Subcutaneous adipose tissue (tissue), 4 donors: ENCODE results near the gene GPD1L. TPM values are rescaled to one million over a fixed set of nuclear protein-coding genes. Genes with fewer than 3 reads are reported as not detected.

Experiments used
- total RNA-seq, 4 donors: library from RNA; depleted of rRNA; stranded (reverse); fragments of >200 nt; gene quantifications; one replicate each; pipeline ENCODE4 v1.1.0, GENCODE V29; 2016
- TF ChIP-seq, protein P1 (sequence below): fragments of 450-650 bp; IDR thresholded peaks from one replicate; pipeline ENCODE4 v1.5.1; 2016; ENCODE audit warnings: low read depth, mild to moderate bottlenecking, control low read depth, antibody characterized with exemption, moderate library complexity

GPD1L gene
- total RNA-seq, 4 donors from 2014 or later, result 75.5 to 180 (median 82.2) TPM

DNA sequence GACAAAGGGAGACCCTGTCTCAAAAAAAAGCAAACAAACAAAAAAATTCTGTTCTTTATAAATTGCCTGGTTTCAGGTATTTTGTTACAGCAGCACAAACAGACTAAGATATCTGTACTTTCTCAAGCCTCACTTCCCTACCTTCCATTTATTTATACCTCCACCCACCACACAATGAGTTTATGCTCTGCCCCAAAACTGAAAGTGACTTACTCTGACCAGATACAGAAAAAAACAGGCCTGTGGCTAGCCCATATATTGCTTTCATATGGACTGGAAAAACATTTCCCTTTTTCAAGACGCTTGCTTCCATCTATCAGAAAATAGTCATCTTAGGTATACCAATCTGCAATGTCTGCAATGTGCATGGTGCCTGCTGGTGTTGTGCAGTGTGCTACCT is 8.7 kb upstream of the GPD1L start:
- TF ChIP-seq, protein P1, sequence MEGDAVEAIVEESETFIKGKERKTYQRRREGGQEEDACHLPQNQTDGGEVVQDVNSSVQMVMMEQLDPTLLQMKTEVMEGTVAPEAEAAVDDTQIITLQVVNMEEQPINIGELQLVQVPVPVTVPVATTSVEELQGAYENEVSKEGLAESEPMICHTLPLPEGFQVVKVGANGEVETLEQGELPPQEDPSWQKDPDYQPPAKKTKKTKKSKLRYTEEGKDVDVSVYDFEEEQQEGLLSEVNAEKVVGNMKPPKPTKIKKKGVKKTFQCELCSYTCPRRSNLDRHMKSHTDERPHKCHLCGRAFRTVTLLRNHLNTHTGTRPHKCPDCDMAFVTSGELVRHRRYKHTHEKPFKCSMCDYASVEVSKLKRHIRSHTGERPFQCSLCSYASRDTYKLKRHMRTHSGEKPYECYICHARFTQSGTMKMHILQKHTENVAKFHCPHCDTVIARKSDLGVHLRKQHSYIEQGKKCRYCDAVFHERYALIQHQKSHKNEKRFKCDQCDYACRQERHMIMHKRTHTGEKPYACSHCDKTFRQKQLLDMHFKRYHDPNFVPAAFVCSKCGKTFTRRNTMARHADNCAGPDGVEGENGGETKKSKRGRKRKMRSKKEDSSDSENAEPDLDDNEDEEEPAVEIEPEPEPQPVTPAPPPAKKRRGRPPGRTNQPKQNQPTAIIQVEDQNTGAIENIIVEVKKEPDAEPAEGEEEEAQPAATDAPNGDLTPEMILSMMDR, result no peak

DNA sequence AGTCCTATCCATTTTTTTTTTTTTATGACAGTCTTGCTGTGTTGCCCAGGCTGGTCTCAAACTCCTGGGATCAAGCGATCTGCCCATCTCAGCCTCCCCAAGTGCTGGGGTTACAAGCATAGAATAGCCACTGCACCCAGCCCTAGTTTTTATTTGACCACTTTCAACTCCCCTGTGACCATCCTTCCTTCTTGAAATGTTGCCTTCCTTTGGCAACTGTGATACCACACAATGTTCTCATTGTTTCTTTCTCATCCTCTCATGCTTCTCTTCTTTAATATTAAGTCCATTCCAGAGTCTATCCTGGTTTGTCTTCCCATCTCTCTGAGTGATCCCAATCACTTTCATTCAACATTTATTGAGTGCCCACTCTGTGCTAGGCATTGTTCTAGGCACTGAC is 7.9 kb upstream of the GPD1L start:
- TF ChIP-seq, protein P1, result no peak

DNA sequence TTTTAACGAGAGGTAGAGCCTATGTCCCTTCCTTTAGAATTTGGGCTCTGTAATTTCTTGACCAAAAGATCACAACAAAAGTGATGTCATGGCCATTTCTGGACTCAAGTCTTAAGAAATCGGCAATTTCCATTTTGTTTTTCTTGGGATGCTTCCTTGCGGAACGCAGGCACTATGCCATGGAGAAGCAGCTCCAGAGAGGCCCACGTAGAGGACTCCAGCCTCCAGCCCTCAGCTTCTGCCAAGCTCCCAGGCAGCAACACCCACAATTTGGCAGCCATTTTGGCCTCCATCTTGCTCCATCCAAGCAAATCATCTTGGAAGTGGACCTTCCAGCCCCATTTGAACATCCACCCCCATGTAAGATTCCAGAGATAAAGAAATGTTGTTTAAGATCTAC is 6.0 kb upstream of the GPD1L start:
- TF ChIP-seq, protein P1, result no peak

DNA sequence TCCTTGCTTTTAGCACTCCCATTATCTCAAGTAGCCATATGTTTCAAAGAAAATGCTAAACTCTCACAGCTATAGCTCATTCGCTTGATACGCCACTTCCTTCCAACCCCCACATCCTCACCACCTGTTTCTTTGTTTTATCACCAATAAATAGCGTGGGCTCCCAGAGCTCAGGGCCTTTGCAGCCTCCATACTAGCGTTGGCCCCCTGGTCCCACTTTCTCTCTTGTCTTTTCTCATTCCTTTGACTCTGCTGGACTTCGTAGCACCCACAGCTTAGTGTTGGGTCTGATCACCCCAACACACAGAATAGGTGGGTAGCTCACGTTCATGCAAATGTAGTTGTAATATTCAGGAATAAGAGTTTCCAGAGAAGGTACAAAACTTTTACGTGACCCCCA is 4.1 kb upstream of the GPD1L start:
- TF ChIP-seq, protein P1, result no peak

DNA sequence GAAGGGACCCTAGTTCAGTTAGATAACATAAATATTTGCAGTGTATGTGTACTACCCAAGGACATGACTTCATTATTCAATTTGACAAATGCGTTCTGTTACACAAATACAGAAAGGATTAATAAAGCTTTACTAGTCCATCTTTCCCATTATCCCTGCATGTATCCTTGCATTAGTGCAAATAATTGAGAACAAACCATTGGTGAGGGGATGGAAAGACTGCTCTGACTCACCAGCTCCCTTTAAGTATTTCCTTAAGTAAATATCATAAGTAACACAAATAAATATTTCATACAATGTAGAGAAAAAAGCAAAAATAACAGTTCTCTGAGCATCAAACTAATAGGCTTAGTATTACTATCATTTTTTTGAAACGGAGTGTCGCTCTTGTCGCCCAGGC is 1.9 kb upstream of the GPD1L start:
- TF ChIP-seq, protein P1, result no peak

DNA sequence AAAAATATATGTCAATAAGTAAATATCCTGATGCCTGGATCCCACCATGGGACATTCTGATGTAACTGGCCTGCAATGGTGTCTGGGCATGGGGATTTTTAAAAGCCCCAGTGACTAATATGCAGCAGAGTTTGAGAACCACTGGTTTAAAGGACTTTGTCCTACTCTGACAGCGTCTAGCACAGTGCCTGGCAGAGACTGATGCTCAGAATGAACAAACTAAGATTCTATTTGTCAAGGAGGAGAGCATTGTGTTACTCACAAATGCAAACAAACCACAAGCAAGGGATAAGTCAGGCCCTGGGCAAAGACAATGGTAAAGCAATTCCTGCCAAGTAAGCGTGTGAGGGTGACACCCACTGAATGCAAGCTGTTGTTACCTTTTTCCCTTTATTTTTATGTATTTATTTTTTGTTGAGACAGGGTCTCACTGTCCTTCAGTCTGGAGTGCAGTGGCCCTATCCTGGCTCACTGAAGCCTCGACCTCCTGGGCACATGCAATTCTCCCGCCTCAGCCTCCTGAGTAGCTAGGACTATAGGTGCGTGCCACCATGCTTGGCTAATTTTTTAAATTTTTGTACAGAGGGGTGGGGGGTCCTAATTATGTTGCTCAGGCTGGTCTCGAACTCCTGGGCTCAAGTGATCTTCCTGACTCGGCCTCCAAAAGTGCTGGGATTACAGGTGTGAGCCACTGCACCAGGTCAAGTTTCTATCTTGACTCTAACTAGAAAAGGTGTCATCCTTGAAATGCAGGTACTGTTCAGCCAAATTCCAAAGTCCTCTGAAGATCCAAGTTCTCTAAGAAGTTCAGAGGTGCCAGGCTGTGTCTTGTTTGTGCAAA is 909 bp upstream of the GPD1L start:
- TF ChIP-seq, protein P1, result no peak

DNA sequence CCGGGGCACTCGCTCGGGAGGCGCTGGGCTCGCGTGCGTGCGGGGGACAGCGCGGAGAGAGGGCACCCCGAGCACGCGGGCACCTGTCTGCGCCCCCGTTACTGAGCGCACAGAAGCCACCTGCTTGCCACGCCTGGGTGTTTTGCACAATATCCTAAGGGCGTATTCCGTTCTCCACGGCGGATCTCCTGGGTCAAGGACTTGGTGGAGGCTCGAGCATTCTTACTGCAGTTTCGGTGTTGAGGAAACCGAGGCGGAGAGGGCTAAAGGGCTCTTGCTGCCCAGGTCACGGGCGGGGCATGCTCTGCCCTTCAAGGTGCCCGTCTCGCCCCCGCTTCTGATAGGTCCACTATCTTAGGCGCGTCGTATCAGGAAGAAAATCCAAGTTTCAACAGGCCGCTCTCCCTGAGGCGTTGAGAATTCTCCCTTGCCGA is 526 bp downstream of the GPD1L start:
- TF ChIP-seq, protein P1, result no peak
